ENCODE measurements around the gene AGAP4. TPM values are rescaled to one million over a fixed set of nuclear protein-coding genes. Genes with fewer than 3 reads are reported as not detected.
A peak's percentile ranks its signal among the peaks of the same experiment; 100 is the strongest.
"Not testable (repeated sequence)": the region's sequence is repeated elsewhere in the genome, so short reads cannot be mapped to it uniquely, and the experiment has no call there.

Gene AGAP4
- total RNA-seq, result 6.0 to 15.6 TPM (median 6.8 TPM) in 3 replicates
- long read RNA-seq, partial matches to known transcripts, result 0 of 1 reads
- long read RNA-seq, other reads (novel, unspliced or antisense), result 1 of 1 reads

- H3K4me3 Mint-ChIP-seq (ENCODE audit: unreplicated experiment); H3K4me1 Mint-ChIP-seq (ENCODE audit: low read depth); H3K27me3 Mint-ChIP-seq (ENCODE audit: low read depth); H3K9me3 Mint-ChIP-seq (ENCODE audit: low read depth); H3K27ac Mint-ChIP-seq (ENCODE audit: unreplicated experiment); H3K36me3 Mint-ChIP-seq (ENCODE audit: low read depth); DNase-seq (ENCODE audit: low spot score): not testable (repeated sequence)
Measured at GRCh38 chr10:45847400-45847799, at the start of gene AGAP4. Gene AGAP4, minus strand, starts transcription at chr10:45847500. Its CDS starts 153 bp downstream, at chr10:45847347.

- H3K9me3 Mint-ChIP-seq (ENCODE audit: low read depth); H3K27me3 Mint-ChIP-seq (ENCODE audit: low read depth); H3K4me1 Mint-ChIP-seq (ENCODE audit: low read depth); H3K27ac Mint-ChIP-seq (ENCODE audit: unreplicated experiment); H3K4me3 Mint-ChIP-seq (ENCODE audit: unreplicated experiment); DNase-seq (ENCODE audit: low spot score); H3K36me3 Mint-ChIP-seq (ENCODE audit: low read depth): not testable (repeated sequence)
Measured at GRCh38 chr10:45890721-45891120, 43.4 kb upstream of the AGAP4 start.

GRCh38 chr10:45889539-45890230 is 42.4 kb upstream of the AGAP4 start:
- not testable (repeated sequence) for H3K36me3 Mint-ChIP-seq (ENCODE audit: low read depth); H3K27me3 Mint-ChIP-seq (ENCODE audit: low read depth); H3K4me3 Mint-ChIP-seq (ENCODE audit: unreplicated experiment); H3K4me1 Mint-ChIP-seq (ENCODE audit: low read depth); DNase-seq (ENCODE audit: low spot score); H3K27ac Mint-ChIP-seq (ENCODE audit: unreplicated experiment); H3K9me3 Mint-ChIP-seq (ENCODE audit: low read depth)

GRCh38 chr10:45882880-45883279 is 35.6 kb upstream of the AGAP4 start:
- DNase-seq (ENCODE audit: low spot score); H3K27ac Mint-ChIP-seq (ENCODE audit: unreplicated experiment); H3K4me3 Mint-ChIP-seq (ENCODE audit: unreplicated experiment); H3K36me3 Mint-ChIP-seq (ENCODE audit: low read depth); H3K4me1 Mint-ChIP-seq (ENCODE audit: low read depth); H3K27me3 Mint-ChIP-seq (ENCODE audit: low read depth); H3K9me3 Mint-ChIP-seq (ENCODE audit: low read depth): not testable (repeated sequence)

GRCh38 chr10:45865404-45865803 is 18.1 kb upstream of the AGAP4 start:
- H3K9me3 Mint-ChIP-seq (ENCODE audit: low read depth); H3K27ac Mint-ChIP-seq (ENCODE audit: unreplicated experiment); H3K4me1 Mint-ChIP-seq (ENCODE audit: low read depth); H3K4me3 Mint-ChIP-seq (ENCODE audit: unreplicated experiment); H3K36me3 Mint-ChIP-seq (ENCODE audit: low read depth); H3K27me3 Mint-ChIP-seq (ENCODE audit: low read depth): not testable (repeated sequence)
- DNase-seq (ENCODE audit: low spot score), result peak; percentile 71

- H3K4me1 Mint-ChIP-seq (ENCODE audit: low read depth); H3K4me3 Mint-ChIP-seq (ENCODE audit: unreplicated experiment); H3K9me3 Mint-ChIP-seq (ENCODE audit: low read depth); H3K27me3 Mint-ChIP-seq (ENCODE audit: low read depth); H3K27ac Mint-ChIP-seq (ENCODE audit: unreplicated experiment); DNase-seq (ENCODE audit: low spot score); H3K36me3 Mint-ChIP-seq (ENCODE audit: low read depth): not testable (repeated sequence)
Measured at GRCh38 chr10:45864264-45864663, 17.0 kb upstream of the AGAP4 start.

GRCh38 chr10:45863632-45864031 is 16.3 kb upstream of the AGAP4 start:
- H3K27ac Mint-ChIP-seq (ENCODE audit: unreplicated experiment); H3K4me3 Mint-ChIP-seq (ENCODE audit: unreplicated experiment); H3K27me3 Mint-ChIP-seq (ENCODE audit: low read depth); H3K9me3 Mint-ChIP-seq (ENCODE audit: low read depth); DNase-seq (ENCODE audit: low spot score); H3K36me3 Mint-ChIP-seq (ENCODE audit: low read depth); H3K4me1 Mint-ChIP-seq (ENCODE audit: low read depth): not testable (repeated sequence)

GRCh38 chr10:45857931-45858330 is 10.6 kb upstream of the AGAP4 start:
- not testable (repeated sequence) for H3K27me3 Mint-ChIP-seq (ENCODE audit: low read depth); DNase-seq (ENCODE audit: low spot score); H3K4me3 Mint-ChIP-seq (ENCODE audit: unreplicated experiment); H3K36me3 Mint-ChIP-seq (ENCODE audit: low read depth); H3K9me3 Mint-ChIP-seq (ENCODE audit: low read depth); H3K27ac Mint-ChIP-seq (ENCODE audit: unreplicated experiment); H3K4me1 Mint-ChIP-seq (ENCODE audit: low read depth)

- not testable (repeated sequence) for DNase-seq (ENCODE audit: low spot score); H3K4me3 Mint-ChIP-seq (ENCODE audit: unreplicated experiment); H3K36me3 Mint-ChIP-seq (ENCODE audit: low read depth); H3K27ac Mint-ChIP-seq (ENCODE audit: unreplicated experiment); H3K27me3 Mint-ChIP-seq (ENCODE audit: low read depth); H3K9me3 Mint-ChIP-seq (ENCODE audit: low read depth); H3K4me1 Mint-ChIP-seq (ENCODE audit: low read depth)
Measured at GRCh38 chr10:45848467-45848866, 1.2 kb upstream of the AGAP4 start.

GRCh38 chr10:45822918-45823317 is 24.4 kb downstream of the AGAP4 start:
- not testable (repeated sequence) for H3K36me3 Mint-ChIP-seq (ENCODE audit: low read depth); H3K27me3 Mint-ChIP-seq (ENCODE audit: low read depth); H3K4me1 Mint-ChIP-seq (ENCODE audit: low read depth); DNase-seq (ENCODE audit: low spot score); H3K27ac Mint-ChIP-seq (ENCODE audit: unreplicated experiment); H3K4me3 Mint-ChIP-seq (ENCODE audit: unreplicated experiment)
- peaks cover 12% of the 10 kb centered on the region for H3K9me3 Mint-ChIP-seq (ENCODE audit: low read depth)

- not testable (repeated sequence) for DNase-seq (ENCODE audit: low spot score); H3K4me3 Mint-ChIP-seq (ENCODE audit: unreplicated experiment); H3K27me3 Mint-ChIP-seq (ENCODE audit: low read depth); H3K36me3 Mint-ChIP-seq (ENCODE audit: low read depth); H3K4me1 Mint-ChIP-seq (ENCODE audit: low read depth); H3K27ac Mint-ChIP-seq (ENCODE audit: unreplicated experiment)
- peaks cover 24% of the 10 kb centered on the region for H3K9me3 Mint-ChIP-seq (ENCODE audit: low read depth)
Measured at GRCh38 chr10:45820107-45820830, 27.0 kb downstream of the AGAP4 start.
